HG02642 (cell line): Measurements from ENCODE around the gene CERCAM.
"Not testable (repeated sequence)": the region's sequence is repeated elsewhere in the genome, so short reads cannot be mapped to it uniquely, and the experiment has no call there.

ENCODE experiments used
- ATAC-seq: cut with Tn5 transposase; IDR thresholded peaks from one replicate; pipeline ENCODE4 v1.9.1; 2021; ENCODE audit warnings: mild to moderate bottlenecking; ENCODE audit not compliant: unreplicated experiment, poor library complexity

Gene CERCAM

GRCh38 chr9:128415281-128415680 is 5.4 kb upstream of the CERCAM start:
- ATAC-seq, result no peak

GRCh38 chr9:128416014-128416413 is 4.6 kb upstream of the CERCAM start:
- ATAC-seq, result no peak

GRCh38 chr9:128416432-128417019 is 4.1 kb upstream of the CERCAM start:
- ATAC-seq, result no peak

GRCh38 chr9:128419061-128419925 is 1.4 kb upstream of the CERCAM start:
- no peak for ATAC-seq

GRCh38 chr9:128420060-128420650 is 502 bp upstream of the CERCAM start:
- ATAC-seq, result peak; percentile 78

GRCh38 chr9:128421482-128421996 is 882 bp downstream of the CERCAM start:
- no peak for ATAC-seq

GRCh38 chr9:128422022-128422782 is 1.5 kb downstream of the CERCAM start:
- not testable (repeated sequence) for ATAC-seq

GRCh38 chr9:128422783-128423150 is 2.1 kb downstream of the CERCAM start:
- no peak for ATAC-seq

GRCh38 chr9:128423356-128423755 is 2.7 kb downstream of the CERCAM start:
- ATAC-seq, result not testable (repeated sequence)

GRCh38 chr9:128424268-128424780 is 3.7 kb downstream of the CERCAM start:
- ATAC-seq, result no peak

GRCh38 chr9:128428644-128429512 is 8.2 kb downstream of the CERCAM start:
- ATAC-seq, result no peak

GRCh38 chr9:128429513-128430086 is 8.9 kb downstream of the CERCAM start:
- ATAC-seq, result no peak

- ATAC-seq, result no peak
These were observed 10.6 kb downstream of the CERCAM start for GRCh38 chr9:128431207-128431606.

- ATAC-seq, result no peak
These were observed 13.7 kb downstream of the CERCAM start for GRCh38 chr9:128434340-128434739.

- ATAC-seq, result no peak
These were observed 15.0 kb downstream of the CERCAM start for GRCh38 chr9:128435611-128436010.

- no peak for ATAC-seq
These were observed 17.9 kb downstream of the CERCAM start for GRCh38 chr9:128438343-128439109.

- no peak for ATAC-seq
These were observed 18.6 kb downstream of the CERCAM start for GRCh38 chr9:128439273-128439672.

GRCh38 chr9:128442150-128442549 is 21.5 kb downstream of the CERCAM start:
- ATAC-seq, result no peak
